Measurements from ENCODE around the gene NT5DC4. TPM values are rescaled to one million over a fixed set of nuclear protein-coding genes. Genes with fewer than 3 reads are reported as not detected.

Gene NT5DC4
- polyA plus RNA-seq, 2 of the 4 experiments (the other 2 are of a cell fraction), result not detected

- no peak for FAIRE-seq
These were observed 44.4 kb downstream of the NT5DC4 start for GRCh38 chr2:112765251-112765650.

GRCh38 chr2:112767693-112768330 is 47.0 kb downstream of the NT5DC4 start:
- 76% methylated on average over 6 of the region's 6 CpGs for WGBS (ENCODE audit: missing lambda C conversion rate)
- CTCF ChIA-PET, result no interaction called here
- Histone ChIP-seq H3K9me3 (no peaks in the 10 kb centered on the region), H3K4me2 (peak overlapping the region; percentile 29; the same call in 1 of the 3 replicates), H3K4me1 (peaks cover 20% of the 10 kb centered on the region; the same call in 2 of the 3 replicates), H3K27ac (no peak overlapping the region), H3K4me3 (no peak overlapping the region)
- FAIRE-seq (no peak), ATAC-seq (no peak), DNase-seq (ENCODE audit: low read depth in 1 of 2, low spot score in 1 of 2) (no peak)
- TF ChIP-seq FOSL2 (IDR thresholded peaks at IDR 0.05) (no peak), FOSL2 (CRISPR knock-in tag; IDR thresholded peaks at IDR 0.05) (no peak)
- POLR2A ChIA-PET, result no interaction called here

More at GRCh38 chr2:112765251-112765650, 44.4 kb downstream of the NT5DC4 start:
- no peak for ATAC-seq
- DNase-seq (ENCODE audit: low read depth in 1 of 2, low spot score in 1 of 2), result no peak
- POLR2A ChIA-PET, result no interaction called here
- TF ChIP-seq MYC (IDR thresholded peaks at IDR 0.05; ENCODE audit: borderline replicate concordance, low read length) (no peak), MAFK (IDR thresholded peaks at IDR 0.05; ENCODE audit: partially characterized antibody) (no peak), FOSB (CRISPR knock-in tag; IDR thresholded peaks at IDR 0.05) (no peak), CEBPB (IDR thresholded peaks at IDR 0.05) (no peak), HEYL (CRISPR knock-in tag; IDR thresholded peaks at IDR 0.05) (no peak), SMC3 (IDR thresholded peaks at IDR 0.05) (no peak), RFX5 (IDR thresholded peaks at IDR 0.05) (no peak), GATA3 (IDR thresholded peaks at IDR 0.05; ENCODE audit: borderline replicate concordance) (no peak), MAZ (IDR thresholded peaks at IDR 0.05; ENCODE audit: borderline replicate concordance, low read depth, low read length) (no peak), TFCP2L1 (CRISPR knock-in tag; IDR thresholded peaks at IDR 0.05) (no peak), USF2 (IDR thresholded peaks at IDR 0.05) (no peak), HMGXB4 (CRISPR knock-in tag; IDR thresholded peaks at IDR 0.05; ENCODE audit: borderline replicate concordance) (no peak), CTCF (IDR thresholded peaks at IDR 0.05) (no peak), JUN (IDR thresholded peaks at IDR 0.05) (no peak)
- CTCF ChIA-PET, result interaction anchor here (0.8 to 1.0 kb wide), 2 partner anchors 15 to 176 kb away, joined by 3 to 4 read pairs; no protein-coding TSS in a partner anchor
- Histone ChIP-seq H3K4me2 (peak overlapping the region; percentile 75), H3K27ac (peak overlapping the region; percentile 75 to 83), H3K4me1 (peaks cover 29% of the 10 kb centered on the region; the same call in 2 of the 3 replicates), H3K4me3 (peak overlapping the region; percentile 75), H3K9me3 (no peaks in the 10 kb centered on the region)
- WGBS (ENCODE audit: missing lambda C conversion rate), result 76% methylated on average over 4 of the region's 4 CpGs

GRCh38 chr2:112768432-112768831 is 47.6 kb downstream of the NT5DC4 start:
- H3K4me1 ChIP-seq, result peaks cover 14% of the 10 kb centered on the region; the same call in 2 of the 3 replicates
- DNase-seq (ENCODE audit: low read depth in 1 of 2, low spot score in 1 of 2), result peak in 1 of 2 experiments; percentile 50
- no peak for ATAC-seq
- ChIA-PET CTCF (interaction anchor here (0.7 kb wide), 1 partner anchor 173 kb away, joined by 3 read pairs; no protein-coding TSS in a partner anchor), POLR2A (no interaction called here)
- H3K4me3 ChIP-seq, result no peak overlapping the region
- 56% methylated on average over 1 of the region's 1 CpG for WGBS (ENCODE audit: missing lambda C conversion rate)
- H3K4me2 ChIP-seq, result peak overlapping the region; percentile 29; the same call in 2 of the 3 replicates
- no peak overlapping the region for H3K27ac ChIP-seq
- FAIRE-seq, result no peak
- no peaks in the 10 kb centered on the region for H3K9me3 ChIP-seq
- TF ChIP-seq ZFP36 (IDR thresholded peaks at IDR 0.05; ENCODE audit: borderline replicate concordance, partially characterized antibody) (peak; percentile 44), KDM5A (IDR thresholded peaks at IDR 0.05) (no peak), SREBF2 (IDR thresholded peaks at IDR 0.05) (no peak), ESRRA (IDR thresholded peaks at IDR 0.05; ENCODE audit: borderline replicate concordance, low read length) (no peak), ELK1 (IDR thresholded peaks at IDR 0.05; ENCODE audit: low read depth, low read length) (no peak), JUNB (IDR thresholded peaks at IDR 0.05) (0 out of 2 replicates have a peak, but pooled peaks have one; percentile 18), CEBPB (IDR thresholded peaks at IDR 0.05) (peak in 1 of 2 experiments; percentile 73; a peak in 2 of 4 replicates), FOSL2 (IDR thresholded peaks at IDR 0.05) (no peak), FOSL2 (CRISPR knock-in tag; IDR thresholded peaks at IDR 0.05) (peak; percentile 60), USF2 (IDR thresholded peaks at IDR 0.05) (no peak)
